ENCODE data around the gene LSR.
A peak's percentile ranks its signal among the peaks of the same experiment; 100 is the strongest.

The LSR gene, protein sequence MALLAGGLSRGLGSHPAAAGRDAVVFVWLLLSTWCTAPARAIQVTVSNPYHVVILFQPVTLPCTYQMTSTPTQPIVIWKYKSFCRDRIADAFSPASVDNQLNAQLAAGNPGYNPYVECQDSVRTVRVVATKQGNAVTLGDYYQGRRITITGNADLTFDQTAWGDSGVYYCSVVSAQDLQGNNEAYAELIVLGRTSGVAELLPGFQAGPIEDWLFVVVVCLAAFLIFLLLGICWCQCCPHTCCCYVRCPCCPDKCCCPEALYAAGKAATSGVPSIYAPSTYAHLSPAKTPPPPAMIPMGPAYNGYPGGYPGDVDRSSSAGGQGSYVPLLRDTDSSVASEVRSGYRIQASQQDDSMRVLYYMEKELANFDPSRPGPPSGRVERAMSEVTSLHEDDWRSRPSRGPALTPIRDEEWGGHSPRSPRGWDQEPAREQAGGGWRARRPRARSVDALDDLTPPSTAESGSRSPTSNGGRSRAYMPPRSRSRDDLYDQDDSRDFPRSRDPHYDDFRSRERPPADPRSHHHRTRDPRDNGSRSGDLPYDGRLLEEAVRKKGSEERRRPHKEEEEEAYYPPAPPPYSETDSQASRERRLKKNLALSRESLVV

DNA sequence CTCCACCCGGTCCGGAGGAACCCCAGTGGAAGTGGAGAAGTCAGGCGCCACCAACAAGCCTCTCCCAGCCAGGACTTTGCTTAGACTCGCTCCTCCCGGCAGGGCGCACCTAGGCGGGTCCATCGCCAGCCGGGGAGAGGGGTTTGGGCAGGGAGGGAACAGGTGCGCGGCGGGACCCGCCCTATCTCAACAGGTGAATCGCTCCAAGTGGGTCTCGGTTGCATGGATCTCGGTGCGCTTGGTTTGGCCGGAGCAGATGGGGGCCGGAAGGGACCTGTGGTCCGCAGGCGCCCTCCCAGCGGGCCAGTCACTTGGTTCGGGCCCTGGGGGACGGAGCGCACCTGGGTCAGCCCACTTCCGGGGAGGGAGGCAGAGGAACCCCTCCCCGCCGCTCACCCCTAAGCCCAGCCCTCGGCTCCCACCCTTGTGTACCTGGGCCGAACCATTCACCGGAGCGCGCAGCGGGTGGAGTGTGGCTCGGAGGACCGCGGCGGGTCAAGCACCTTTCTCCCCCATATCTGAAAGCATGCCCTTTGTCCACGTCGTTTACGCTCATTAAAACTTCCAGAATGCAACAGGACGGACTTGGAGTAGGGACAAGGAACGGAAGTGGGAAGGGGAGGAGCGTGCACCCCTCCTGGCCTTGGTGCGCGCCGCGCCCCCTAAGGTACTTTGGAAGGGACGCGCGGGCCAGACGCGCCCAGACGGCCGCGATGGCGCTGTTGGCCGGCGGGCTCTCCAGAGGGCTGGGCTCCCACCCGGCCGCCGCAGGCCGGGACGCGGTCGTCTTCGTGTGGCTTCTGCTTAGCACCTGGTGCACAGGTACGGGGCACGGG is at the start of gene LSR:
Gene LSR (plus strand): TSS at position 693 of the 836 bp plus-strand sequence. CDS start 21 bp downstream, at position 714.
- TF ChIP-seq, protein P1, sequence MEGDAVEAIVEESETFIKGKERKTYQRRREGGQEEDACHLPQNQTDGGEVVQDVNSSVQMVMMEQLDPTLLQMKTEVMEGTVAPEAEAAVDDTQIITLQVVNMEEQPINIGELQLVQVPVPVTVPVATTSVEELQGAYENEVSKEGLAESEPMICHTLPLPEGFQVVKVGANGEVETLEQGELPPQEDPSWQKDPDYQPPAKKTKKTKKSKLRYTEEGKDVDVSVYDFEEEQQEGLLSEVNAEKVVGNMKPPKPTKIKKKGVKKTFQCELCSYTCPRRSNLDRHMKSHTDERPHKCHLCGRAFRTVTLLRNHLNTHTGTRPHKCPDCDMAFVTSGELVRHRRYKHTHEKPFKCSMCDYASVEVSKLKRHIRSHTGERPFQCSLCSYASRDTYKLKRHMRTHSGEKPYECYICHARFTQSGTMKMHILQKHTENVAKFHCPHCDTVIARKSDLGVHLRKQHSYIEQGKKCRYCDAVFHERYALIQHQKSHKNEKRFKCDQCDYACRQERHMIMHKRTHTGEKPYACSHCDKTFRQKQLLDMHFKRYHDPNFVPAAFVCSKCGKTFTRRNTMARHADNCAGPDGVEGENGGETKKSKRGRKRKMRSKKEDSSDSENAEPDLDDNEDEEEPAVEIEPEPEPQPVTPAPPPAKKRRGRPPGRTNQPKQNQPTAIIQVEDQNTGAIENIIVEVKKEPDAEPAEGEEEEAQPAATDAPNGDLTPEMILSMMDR (IDR thresholded peaks at IDR 0.05; ENCODE audit: low read depth, low read length) = no peak
- TF ChIP-seq, protein P2, sequence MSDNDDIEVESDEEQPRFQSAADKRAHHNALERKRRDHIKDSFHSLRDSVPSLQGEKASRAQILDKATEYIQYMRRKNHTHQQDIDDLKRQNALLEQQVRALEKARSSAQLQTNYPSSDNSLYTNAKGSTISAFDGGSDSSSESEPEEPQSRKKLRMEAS (IDR thresholded peaks at IDR 0.05; ENCODE audit: low read depth, low read length) = no peak
- TF ChIP-seq MYC (IDR thresholded peaks at IDR 0.05; ENCODE audit: low read depth, low read length) (no peak), POLR2A (IDR thresholded peaks at IDR 0.05; ENCODE audit: extremely low read depth, insufficient read length) (no peak)
- no peak within 1 kb of the TSS for H3K4me3 ChIP-seq (ENCODE audit: low read depth, low read length)
- DNase-seq (ENCODE audit: low read depth) = no peak

DNA sequence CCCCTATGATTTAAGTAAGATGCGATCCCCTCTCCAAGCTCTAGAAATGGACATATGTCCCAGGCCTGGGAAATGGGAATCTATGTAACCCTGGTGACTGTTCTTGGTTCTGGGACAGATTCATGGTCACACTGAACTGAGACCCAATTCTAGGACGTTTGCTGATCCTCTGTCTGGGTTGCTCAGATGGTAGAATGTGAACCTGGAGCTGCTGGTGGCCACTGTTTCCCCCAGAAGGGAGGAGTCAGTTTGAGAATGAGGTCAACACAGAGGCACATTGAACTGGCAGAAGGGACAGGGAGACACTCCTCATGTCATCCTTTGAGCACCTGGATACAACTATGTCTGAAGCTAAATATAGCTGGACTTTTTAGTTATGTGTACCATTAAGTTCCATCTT is 49.3 kb upstream of the LSR start:
- DNase-seq (ENCODE audit: low read depth) = no peak
- no peak overlapping the region for H3K4me3 ChIP-seq (ENCODE audit: low read depth, low read length)
- TF ChIP-seq, protein P1 (IDR thresholded peaks at IDR 0.05; ENCODE audit: low read depth, low read length) = no peak
- TF ChIP-seq MYC (IDR thresholded peaks at IDR 0.05; ENCODE audit: low read depth, low read length) (no peak), POLR2A (IDR thresholded peaks at IDR 0.05; ENCODE audit: extremely low read depth, insufficient read length) (no peak)
- TF ChIP-seq, protein P2 (IDR thresholded peaks at IDR 0.05; ENCODE audit: low read depth, low read length) = no peak

DNA sequence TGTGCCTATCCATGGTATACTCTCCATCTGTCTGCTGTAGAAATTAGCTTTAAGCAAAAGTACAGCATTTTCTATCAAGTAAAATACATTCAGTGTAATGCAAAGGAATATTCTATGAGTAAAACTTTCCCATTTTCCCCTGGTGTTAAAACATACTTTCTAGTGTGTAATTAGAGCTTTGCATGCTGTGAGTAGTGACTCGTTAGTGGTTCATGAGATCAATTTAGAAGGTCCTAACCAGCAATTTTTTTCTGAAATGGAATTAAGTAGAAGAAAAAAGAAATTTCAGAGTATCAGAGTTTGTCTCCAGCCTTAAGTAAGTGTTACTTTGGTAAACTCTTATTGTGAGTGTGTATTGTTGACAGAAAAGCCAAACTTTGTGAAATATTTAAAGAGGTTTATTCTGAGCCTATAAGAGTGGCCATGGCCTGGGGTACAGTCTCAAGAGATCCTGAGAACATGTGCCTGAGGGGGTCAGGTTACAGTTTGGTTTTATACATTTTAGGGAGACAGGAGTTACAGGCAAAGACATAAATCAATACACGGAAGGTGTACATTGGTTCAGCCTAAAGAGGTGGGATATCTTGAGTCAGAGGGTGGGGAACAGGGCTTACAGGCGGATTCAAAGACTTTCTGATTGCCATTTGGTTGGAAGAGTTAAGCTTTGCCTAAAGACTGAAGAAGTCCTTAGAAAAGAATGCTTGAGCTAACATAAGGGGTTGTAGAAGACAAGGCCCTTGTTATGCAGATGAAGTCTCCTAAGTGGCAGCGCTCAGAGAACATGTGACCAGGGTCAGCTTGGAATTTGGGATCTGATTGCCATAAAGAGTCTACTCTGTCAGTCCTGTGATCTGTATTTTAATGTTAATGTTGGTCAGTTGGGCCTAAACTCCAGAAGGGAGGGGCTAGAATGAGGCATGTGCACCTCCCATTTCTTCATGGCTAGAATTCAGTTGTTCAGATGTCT is 45.8 kb upstream of the LSR start:
- no peak for DNase-seq (ENCODE audit: low read depth)
- TF ChIP-seq, protein P2 (IDR thresholded peaks at IDR 0.05; ENCODE audit: low read depth, low read length) = no peak
- TF ChIP-seq POLR2A (IDR thresholded peaks at IDR 0.05; ENCODE audit: extremely low read depth, insufficient read length) (no peak), MYC (IDR thresholded peaks at IDR 0.05; ENCODE audit: low read depth, low read length) (no peak)
- TF ChIP-seq, protein P1 (IDR thresholded peaks at IDR 0.05; ENCODE audit: low read depth, low read length) = no peak
- H3K4me3 ChIP-seq (ENCODE audit: low read depth, low read length) = no peak overlapping the region

DNA sequence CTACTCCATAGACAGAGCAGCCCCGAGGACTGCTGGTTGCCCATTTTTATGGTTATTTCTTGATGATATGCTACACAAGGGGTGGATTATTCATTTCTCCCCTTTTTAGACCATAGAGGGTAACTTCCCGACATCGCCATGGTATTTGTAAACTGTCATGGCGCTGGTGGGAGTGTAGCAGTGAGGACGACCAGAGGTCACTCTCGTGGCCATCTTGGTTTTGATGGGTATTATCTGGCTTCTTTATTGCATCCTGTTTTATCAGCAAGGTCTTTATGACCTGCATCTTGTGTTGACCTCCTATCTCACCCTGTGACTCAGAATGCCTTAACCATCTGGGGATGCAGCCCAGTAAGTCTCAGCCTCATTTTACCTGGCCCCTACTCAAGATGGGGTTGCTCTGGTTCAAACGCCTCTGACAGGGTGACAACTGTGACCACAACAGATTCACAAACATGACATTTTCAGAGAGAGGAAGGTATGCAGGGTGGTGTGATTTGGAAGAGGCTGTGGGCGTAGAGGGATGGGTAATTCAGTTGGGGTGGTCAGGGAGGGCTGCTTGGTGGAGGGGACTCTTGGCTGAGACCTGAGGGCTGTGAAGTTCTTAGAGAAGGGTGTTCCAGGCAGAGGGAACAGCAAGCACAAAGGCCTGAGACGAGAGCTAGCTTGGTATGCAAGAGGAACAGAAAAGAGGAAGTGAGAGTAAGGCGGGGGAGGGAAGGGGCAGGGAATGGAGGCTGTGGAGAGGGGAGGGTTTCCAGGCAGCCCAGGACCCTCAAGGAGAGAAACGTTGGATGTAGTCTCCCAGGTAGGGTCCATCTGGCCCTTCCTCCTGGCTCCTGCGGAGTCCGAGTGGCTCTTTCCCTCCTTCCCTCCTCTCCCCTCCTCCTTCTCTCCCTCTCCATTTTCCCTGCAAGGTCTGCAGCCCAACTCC is 43.7 kb upstream of the LSR start:
- TF ChIP-seq POLR2A (IDR thresholded peaks at IDR 0.05; ENCODE audit: extremely low read depth, insufficient read length) (no peak), MYC (IDR thresholded peaks at IDR 0.05; ENCODE audit: low read depth, low read length) (no peak)
- TF ChIP-seq, protein P2 (IDR thresholded peaks at IDR 0.05; ENCODE audit: low read depth, low read length) = no peak
- TF ChIP-seq, protein P1 (IDR thresholded peaks at IDR 0.05; ENCODE audit: low read depth, low read length) = no peak
- no peak overlapping the region for H3K4me3 ChIP-seq (ENCODE audit: low read depth, low read length)
- peak; percentile 78 for DNase-seq (ENCODE audit: low read depth)

Data from NB4 (cell line).